GM19372 (cell line): ENCODE results near the gene ZNF24.
A peak's percentile ranks its signal among the peaks of the same experiment; 100 is the strongest.

ENCODE experiments used
- ATAC-seq: cut with Tn5 transposase; IDR thresholded peaks from one replicate; pipeline ENCODE4 v1.9.1; 2021; ENCODE audit warnings: mild to moderate bottlenecking, low read depth, moderate library complexity; ENCODE audit not compliant: unreplicated experiment

Gene ZNF24

DNA sequence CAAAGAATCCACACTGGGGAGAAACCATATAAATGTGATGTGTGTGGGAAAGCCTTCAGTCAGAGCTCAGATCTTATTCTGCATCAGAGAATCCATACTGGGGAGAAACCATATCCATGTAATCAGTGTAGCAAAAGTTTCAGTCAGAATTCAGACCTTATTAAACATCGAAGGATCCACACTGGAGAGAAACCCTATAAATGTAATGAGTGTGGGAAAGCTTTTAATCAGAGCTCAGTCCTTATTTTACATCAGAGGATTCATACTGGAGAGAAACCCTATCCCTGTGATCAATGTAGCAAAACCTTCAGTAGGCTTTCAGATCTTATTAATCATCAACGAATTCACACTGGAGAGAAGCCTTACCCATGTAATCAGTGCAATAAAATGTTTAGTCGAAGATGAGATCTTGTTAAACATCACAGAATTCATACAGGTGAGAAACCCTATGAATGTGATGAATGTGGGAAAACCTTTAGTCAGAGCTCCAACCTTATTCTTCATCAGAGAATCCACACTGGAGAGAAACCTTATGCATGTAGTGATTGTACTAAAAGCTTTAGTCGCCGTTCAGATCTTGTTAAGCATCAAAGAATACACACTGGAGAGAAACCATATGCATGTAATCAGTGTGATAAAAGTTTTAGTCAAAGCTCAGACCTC lies 37.5 kb downstream of the ZNF24 start:
- ATAC-seq = no peak

DNA sequence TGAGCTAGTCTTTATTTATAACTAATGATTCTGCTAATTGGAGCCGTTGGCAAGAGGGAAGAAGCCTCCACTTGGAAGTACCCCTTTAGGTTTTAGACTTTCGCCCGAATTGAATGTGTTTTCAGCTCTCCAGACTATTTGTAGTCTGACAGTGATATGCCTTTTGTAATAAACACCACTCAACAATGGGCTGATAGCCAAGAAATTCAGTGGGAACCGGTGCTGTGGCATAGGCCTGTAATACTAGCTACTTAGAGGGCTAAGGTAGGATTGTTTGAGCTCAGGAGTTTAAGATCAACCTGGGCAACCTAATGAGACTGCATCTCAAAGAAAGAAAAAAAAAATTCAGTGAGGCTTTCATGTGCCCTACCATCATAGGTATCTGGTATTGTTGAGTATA lies 40.6 kb downstream of the ZNF24 start:
- ATAC-seq = no peak

DNA sequence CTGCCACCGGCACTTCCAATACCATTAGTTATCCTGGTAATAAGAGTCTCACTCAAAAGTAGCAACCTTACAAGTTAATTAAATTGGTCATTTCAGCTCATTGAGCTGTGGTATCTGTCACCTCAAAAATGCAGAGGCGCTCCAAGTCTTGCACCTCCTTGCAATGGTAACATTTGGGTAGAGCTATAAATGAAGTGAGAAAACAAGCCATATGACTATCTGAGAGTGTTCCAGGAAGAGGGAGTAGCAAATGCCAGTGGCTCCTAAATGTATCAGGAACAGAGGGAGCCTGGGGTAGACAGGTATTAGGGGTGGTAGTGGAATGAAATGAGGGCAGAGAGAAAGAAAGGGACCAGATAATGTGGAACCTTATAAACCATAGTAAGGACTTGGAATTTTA lies 48.2 kb downstream of the ZNF24 start:
- no peak for ATAC-seq

DNA sequence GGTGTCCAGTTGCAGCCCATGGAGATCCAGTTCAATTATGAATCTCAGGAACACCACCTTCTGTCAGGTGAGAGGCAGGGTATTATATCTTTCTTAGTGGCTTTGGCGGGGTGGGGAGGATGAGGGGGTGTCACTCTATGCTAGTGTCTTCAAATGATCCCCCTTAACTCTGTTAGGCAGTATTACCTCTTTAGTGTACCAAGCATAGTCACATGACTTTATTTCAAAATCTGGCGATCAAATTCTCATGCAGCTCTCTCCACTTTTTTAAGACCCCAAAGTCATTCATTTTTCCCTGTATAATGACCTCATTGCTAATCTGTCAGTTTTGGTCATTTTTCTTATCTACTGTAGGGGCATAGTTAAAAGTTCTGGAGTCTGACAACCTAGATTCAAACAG lies 53.1 kb downstream of the ZNF24 start:
- ATAC-seq = no peak

DNA sequence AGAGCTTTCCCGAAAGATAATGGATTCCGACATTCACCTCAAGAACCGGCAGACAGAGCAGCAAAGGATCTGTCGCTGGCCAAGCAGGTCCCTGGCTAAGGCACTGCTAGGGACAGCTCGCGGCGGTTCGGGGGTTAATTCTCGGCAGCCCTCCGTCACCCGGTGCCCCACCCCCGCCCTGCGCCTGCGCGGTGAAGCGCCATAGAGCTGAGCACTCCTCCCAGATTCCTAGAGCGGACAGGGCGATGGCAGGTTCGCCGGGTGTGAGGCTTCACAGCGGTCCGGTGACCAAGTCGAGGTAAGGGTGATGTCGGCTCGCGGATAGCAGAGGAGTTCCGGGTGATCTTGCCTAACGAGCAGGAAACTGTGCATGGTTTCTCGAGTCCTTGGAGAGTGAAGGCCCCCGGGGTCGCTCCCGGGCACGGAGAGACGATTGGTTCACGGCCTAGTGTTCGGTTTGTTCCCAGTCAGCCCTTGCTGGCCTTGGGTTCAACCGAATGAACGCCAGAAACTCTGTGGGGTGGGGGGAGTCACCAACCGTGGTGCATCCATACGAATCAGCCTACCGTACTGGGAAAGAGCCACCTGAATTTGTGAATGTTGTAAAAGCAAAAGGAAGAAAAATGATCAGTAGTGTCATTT lies 54.0 kb downstream of the ZNF24 start, which contains the start of gene ZSCAN30:
ZSCAN30 (minus strand) TSS at position 136 of the 642 bp plus-strand sequence. CDS start 25,877 bp downstream, outside the sequence.
- ATAC-seq = peak; percentile 95

DNA sequence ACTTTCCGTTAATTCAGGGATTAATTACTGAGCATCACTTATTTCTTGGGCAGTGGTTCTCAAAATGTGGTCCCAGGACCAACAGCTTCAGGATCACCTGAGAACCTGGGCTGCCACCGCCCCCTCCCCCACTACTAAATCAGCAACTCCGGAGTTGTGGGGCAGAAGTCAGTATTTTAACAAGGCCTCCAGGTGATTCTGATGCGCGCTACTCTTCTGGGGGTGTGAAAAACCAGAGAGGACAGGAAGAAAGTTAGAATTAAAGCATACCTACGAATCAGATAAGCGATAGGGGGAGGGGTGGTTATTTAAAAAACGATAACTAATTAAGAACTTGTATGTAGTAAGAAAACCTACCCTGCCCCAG lies 54.5 kb downstream of the ZNF24 start:
- ATAC-seq = peak; percentile 34

DNA sequence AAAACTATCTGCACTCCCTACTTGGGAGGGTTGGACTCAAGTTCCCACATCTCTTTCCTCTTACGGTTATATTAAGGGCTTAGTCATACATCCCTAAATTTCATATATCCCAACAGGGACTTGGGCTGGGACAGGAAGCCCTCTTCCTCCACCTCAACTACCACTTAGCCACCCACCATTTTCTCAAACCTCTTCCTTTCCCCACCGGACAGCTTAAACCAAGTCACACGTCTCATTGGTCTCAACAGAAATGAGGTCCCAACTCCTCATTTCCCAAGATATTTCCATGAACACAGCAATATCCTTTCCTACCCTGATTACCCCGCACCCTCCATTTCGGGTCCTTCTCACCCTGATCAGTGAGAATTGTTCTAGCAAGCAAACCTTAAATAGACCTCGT lies 54.9 kb downstream of the ZNF24 start:
- ATAC-seq = no peak

DNA sequence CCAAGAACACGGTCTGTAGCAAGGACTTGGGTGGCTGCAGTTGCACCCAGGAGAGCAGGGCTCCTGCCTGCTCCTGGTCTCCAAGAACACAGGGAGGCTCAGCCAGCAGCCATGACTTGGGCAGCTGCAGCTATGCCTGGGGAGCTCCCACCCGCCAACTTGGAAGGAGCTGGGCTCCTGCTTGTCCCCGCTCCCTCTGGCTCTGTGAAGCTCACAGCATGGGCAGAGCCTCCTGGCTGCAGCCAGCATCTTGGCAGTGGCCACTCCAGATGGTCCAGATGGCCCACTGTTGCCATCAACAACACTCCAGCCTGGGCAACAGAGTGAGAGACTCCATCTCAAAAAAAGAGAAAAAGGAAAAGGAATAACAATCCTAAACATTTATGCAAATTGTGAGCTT lies 59.4 kb downstream of the ZNF24 start:
- no peak for ATAC-seq

DNA sequence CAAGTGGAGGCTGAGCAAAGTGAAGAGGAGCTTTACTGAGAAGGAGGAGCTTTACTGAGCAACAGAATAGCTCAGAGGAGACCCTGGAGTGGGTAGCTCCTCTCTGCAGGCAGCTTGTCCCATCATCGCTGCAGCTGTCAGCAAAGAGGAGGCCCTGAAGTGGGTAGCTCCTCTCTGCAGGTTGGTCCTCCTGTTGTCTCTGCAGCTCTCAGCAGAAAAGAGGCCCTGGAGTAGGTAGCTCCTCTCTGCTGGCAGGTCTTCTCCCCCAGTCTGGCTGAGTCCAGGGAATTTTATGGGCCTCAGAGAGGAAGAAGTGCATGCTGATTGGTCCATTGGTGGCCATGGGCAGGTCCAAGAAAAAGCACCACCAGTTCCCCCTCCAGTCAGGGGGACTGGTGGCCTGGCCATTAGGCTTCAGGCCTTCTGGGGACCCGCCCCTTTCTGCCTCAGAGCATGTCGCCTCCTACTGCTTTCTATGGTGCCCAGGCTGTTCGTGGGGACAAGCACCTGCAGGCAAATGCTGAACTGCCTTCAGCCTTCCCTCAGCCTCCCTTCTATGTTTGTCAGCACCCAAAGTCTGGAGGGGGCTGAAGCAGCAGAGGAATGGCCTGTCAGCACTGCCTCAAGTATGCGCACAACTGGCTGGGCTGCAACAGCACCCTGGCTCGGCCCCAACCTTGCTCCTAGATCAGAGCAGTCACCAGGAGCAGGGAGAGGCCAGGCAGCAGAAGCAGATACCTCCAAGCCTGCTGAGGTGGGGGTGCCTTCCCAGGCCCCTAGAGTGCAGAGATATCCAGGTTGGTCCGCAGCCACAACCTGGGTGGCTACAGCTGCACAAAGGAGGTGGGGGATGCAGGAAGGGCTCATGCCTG lies 60.1 kb downstream of the ZNF24 start:
- ATAC-seq = no peak

DNA sequence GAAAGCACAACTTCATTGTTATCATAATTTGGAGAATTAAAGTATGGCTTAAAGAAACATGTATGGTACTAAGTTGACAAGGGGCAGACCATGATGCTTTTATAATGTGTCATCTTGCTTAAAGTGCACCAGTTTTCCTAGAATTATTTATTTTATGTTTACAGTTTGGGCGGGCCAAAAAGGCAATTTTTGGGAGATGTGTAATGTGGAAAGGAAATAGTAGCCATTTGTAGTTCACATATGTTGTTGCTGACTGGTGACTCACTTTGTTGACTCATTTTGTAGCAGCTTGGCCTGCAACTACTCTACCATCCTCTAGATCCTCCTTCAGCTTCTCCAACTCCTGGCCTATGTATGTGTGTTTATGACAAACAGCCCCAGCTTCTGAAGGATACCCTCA lies 61.9 kb downstream of the ZNF24 start:
- ATAC-seq = no peak
